Fibroblast of the aortic adventitia (primary cell): ENCODE measurements around the gene ZFPM1. TPM values are rescaled to one million over a fixed set of nuclear protein-coding genes. Genes with fewer than 3 reads are reported as not detected.
A peak's percentile ranks its signal among the peaks of the same experiment; 100 is the strongest.

Experiments used
- DNase-seq: peaks from one replicate; pipeline ENCODE4 v3.0.0-alpha.2; 2010; ENCODE audit warnings: low read depth
- H3K4me3 ChIP-seq: 2 replicates; pipeline ENCODE4 v1.5.1; 2011; ENCODE audit warnings: low read depth, mild to moderate bottlenecking, control low read depth, low read length, moderate library complexity
- CTCF ChIP-seq: IDR thresholded peaks from 2 replicates; pipeline ENCODE4 v1.5.1; 2011; ENCODE audit warnings: mild to moderate bottlenecking, low read length, control low read depth, inconsistent platforms; ENCODE audit not compliant: insufficient read depth
- total RNA-seq: library from RNA; depleted of rRNA; stranded (reverse); fragments of >200 nt; gene quantifications from 2 replicates; pipeline ENCODE4 v1.2.3, GENCODE V29; 2012; ENCODE audit warnings: low replicate concordance

The ZFPM1 gene
- total RNA-seq, 1 donor: 4.2 TPM

GRCh38 chr16:88502371-88502770 lies 49.3 kb downstream of the ZFPM1 start:
- DNase-seq: no peak
- no peak for TF ChIP-seq CTCF
- H3K4me3 ChIP-seq: no peak overlapping the region

- no peak overlapping the region for H3K4me3 ChIP-seq
- no peak for DNase-seq
- TF ChIP-seq CTCF: no peak
These were observed 49.7 kb downstream of the ZFPM1 start for GRCh38 chr16:88502776-88503280.

- TF ChIP-seq CTCF: no peak
- no peak overlapping the region for H3K4me3 ChIP-seq
- peak; percentile 5 for DNase-seq
These were observed 50.3 kb downstream of the ZFPM1 start for GRCh38 chr16:88503374-88503770.

GRCh38 chr16:88503771-88504488 lies 50.9 kb downstream of the ZFPM1 start:
- DNase-seq: no peak
- no peak for TF ChIP-seq CTCF
- no peak overlapping the region for H3K4me3 ChIP-seq

GRCh38 chr16:88504489-88505404 lies 51.7 kb downstream of the ZFPM1 start:
- no peak for DNase-seq
- no peak for TF ChIP-seq CTCF
- H3K4me3 ChIP-seq: no peak overlapping the region

- DNase-seq: peak; percentile 27
- no peak overlapping the region for H3K4me3 ChIP-seq
- TF ChIP-seq CTCF: peak; percentile 62
These were observed 52.5 kb downstream of the ZFPM1 start for GRCh38 chr16:88505405-88506082.
